Keratinocyte (primary cell): Measurements from ENCODE around the gene RABL6.

Source experiments
- EZH2 ChIP-seq: IDR thresholded peaks from one replicate; pipeline ENCODE4 v1.6.1; 2012; ENCODE audit warnings: inconsistent platforms, mild to moderate bottlenecking, low read length, moderate library complexity
- TF ChIP-seq, protein P1 (sequence below), 3 experiments: IDR thresholded peaks in 1 of 3; conservative IDR thresholded peaks in 1 of 3; optimal IDR thresholded peaks in 1 of 3; 2 replicates in 2 of 3; 3 replicates in 1 of 3; pipeline versions ENCODE3 to v1.5.1; 2011; ENCODE audit warnings: low read length in 3 of 3, mild to moderate bottlenecking in 3 of 3, moderate library complexity in 2 of 3, control low read depth in 1 of 3, inconsistent platforms in 1 of 3; ENCODE audit not compliant: insufficient read depth in 2 of 3; ENCODE audit errors: extremely low read depth in 1 of 3

DNA sequence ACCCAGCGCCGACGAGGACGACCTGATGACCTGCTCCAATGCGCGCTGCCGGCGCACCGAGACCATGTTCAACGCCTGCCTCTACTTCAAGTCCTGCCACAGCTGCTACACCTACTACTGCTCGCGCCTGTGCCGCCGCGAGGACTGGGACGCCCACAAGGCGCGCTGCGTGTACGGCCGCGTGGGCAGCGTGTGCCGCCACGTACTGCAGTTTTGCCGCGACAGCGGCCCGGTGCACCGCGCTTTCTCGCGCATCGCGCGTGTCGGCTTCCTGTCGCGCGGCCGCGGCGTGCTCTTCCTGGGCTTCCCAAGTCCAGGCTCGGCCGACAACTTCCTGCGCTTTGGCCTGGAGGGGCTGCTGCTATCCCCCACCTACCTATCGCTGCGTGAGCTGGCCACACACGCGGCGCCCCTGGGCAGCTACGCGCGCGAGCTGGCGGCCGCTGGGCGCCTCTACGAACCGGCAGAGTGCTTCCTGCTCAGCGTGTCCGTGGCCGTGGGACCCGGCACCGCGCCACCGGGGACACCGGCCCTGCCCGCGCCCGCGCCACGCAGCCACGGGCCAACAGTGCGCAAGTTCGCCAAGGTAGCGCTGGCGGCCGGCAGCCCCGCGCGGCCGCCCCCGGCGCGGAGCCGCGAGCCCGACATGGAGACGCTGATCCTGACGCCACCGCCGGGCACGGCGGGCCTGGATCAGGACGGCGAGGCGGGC is 38.8 kb downstream of the RABL6 start:
- TF ChIP-seq, protein P1, sequence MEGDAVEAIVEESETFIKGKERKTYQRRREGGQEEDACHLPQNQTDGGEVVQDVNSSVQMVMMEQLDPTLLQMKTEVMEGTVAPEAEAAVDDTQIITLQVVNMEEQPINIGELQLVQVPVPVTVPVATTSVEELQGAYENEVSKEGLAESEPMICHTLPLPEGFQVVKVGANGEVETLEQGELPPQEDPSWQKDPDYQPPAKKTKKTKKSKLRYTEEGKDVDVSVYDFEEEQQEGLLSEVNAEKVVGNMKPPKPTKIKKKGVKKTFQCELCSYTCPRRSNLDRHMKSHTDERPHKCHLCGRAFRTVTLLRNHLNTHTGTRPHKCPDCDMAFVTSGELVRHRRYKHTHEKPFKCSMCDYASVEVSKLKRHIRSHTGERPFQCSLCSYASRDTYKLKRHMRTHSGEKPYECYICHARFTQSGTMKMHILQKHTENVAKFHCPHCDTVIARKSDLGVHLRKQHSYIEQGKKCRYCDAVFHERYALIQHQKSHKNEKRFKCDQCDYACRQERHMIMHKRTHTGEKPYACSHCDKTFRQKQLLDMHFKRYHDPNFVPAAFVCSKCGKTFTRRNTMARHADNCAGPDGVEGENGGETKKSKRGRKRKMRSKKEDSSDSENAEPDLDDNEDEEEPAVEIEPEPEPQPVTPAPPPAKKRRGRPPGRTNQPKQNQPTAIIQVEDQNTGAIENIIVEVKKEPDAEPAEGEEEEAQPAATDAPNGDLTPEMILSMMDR (optimal IDR thresholded peaks at IDR 0.05 in 1 of 3, IDR thresholded peaks at IDR 0.05 in 1 of 3, conservative IDR thresholded peaks at IDR 0.05 in 1 of 3; ENCODE audit: extremely low read depth in 1 of 3, insufficient read depth in 2 of 3, low read length in 3 of 3): no peak
- peak; percentile 84 for TF ChIP-seq EZH2
